Ectodermal cell (in vitro differentiated cells): ENCODE data around the gene CABLES1.
"Not testable (repeated sequence)": the region's sequence is repeated elsewhere in the genome, so short reads cannot be mapped to it uniquely, and the experiment has no call there.

ENCODE experiments used
- H3K27ac ChIP-seq: 2 replicates; pipeline ENCODE4 v1.7.0; 2013; ENCODE audit warnings: mild to moderate bottlenecking, low read depth, low read length; ENCODE audit not compliant: insufficient read depth, poor library complexity, severe bottlenecking
- H3K27me3 ChIP-seq: 2 replicates; pipeline ENCODE4 v1.7.0; 2013; ENCODE audit warnings: mild to moderate bottlenecking, low read length; ENCODE audit not compliant: insufficient read depth, control insufficient read depth, poor library complexity, severe bottlenecking
- H3K36me3 ChIP-seq: one replicate; pipeline ENCODE4 v1.7.0; 2013; ENCODE audit warnings: low read length; ENCODE audit not compliant: control insufficient read depth, insufficient read depth
- H3K4me1 ChIP-seq: one replicate; pipeline ENCODE4 v1.7.0; 2013; ENCODE audit warnings: low read length; ENCODE audit not compliant: control insufficient read depth, insufficient read depth
- H3K4me3 ChIP-seq: 2 replicates; pipeline ENCODE4 v1.7.0; 2013; ENCODE audit warnings: low read depth, low read length, control low read depth; ENCODE audit not compliant: insufficient read depth
- H3K9me3 ChIP-seq: 2 replicates; pipeline ENCODE4 v1.7.0; 2013; ENCODE audit warnings: mild to moderate bottlenecking, low read length, moderate library complexity; ENCODE audit not compliant: control insufficient read depth
- WGBS, 2 experiments: methylation state at CpG; one replicate each; pipeline ENCODE4 v1.1.7; 2013; ENCODE audit warnings: missing lambda C conversion rate in 2 of 2; 5-methylcytosine and 5-hydroxymethylcytosine counted together

Gene CABLES1

DNA sequence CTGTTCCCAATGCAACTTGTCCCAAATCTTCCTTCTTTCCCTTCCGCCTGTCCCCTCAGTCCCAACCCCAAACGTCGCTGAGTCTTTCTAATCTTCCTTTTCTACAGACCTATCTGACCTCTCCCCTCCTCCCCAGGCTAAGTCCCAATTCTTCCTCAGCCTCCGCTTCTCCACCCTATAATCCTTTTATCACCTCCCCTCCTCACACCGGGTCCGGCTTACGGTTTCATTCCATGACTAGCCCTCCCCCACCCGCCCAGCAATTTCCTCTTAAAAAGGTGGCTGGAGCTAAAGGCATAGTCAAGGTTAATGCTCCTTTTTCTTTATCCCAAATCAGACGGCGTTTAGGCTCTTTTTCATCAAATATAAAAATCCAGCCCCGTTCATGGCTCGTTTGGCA lies 150.3 kb downstream of the CABLES1 start:
- not testable (repeated sequence) for H3K9me3 ChIP-seq, H3K4me3 ChIP-seq, H3K27ac ChIP-seq, H3K27me3 ChIP-seq, H3K36me3 ChIP-seq
- peaks cover 13% of the 10 kb centered on the region for H3K4me1 ChIP-seq
- WGBS, 2 experiments: 51 to 57% methylated on average over 12 of the region's 12 CpGs

DNA sequence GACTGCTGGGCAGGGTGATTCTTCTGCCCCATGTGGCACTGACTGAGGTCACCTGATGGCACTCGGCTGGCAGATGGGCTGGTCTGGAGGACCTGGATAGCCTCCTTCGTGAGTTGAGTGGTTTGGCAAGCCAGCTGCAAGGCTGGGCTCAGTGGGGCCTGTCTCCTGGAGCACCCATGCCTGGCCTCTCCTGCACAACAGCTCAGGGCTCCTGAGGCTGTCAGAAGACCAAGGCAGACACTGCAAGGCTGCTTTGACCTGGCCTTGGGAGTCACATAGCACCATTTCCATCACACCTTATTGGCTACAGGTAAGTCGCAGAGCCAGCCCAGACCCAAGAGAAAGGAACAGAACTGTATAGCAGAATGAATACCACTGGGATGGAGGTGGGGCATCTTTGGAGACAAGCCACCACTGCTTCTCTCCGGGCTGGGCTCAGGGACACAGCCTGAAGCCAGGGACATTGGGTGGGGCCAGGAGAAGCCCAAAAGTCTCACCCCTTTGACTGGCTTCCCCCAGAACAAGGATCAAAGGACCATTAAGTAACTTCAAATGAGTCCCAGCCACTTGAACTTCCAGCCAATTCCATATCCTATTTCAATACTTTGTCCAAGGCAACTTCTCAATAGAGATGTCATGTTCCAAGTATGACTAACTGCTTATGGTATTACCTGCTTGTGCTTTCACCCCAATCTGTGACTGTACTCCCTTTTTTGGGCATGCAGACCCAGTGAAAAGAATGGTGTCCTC lies 156.3 kb downstream of the CABLES1 start:
- H3K9me3 ChIP-seq: no peaks in the 10 kb centered on the region
- H3K4me3 ChIP-seq: no peak overlapping the region
- no peaks in the 10 kb centered on the region for H3K36me3 ChIP-seq
- 95 to 96% methylated on average over 4 of the region's 4 CpGs for WGBS, 2 experiments
- no peaks in the 10 kb centered on the region for H3K4me1 ChIP-seq
- no peak overlapping the region for H3K27ac ChIP-seq
- no peaks in the 10 kb centered on the region for H3K27me3 ChIP-seq

DNA sequence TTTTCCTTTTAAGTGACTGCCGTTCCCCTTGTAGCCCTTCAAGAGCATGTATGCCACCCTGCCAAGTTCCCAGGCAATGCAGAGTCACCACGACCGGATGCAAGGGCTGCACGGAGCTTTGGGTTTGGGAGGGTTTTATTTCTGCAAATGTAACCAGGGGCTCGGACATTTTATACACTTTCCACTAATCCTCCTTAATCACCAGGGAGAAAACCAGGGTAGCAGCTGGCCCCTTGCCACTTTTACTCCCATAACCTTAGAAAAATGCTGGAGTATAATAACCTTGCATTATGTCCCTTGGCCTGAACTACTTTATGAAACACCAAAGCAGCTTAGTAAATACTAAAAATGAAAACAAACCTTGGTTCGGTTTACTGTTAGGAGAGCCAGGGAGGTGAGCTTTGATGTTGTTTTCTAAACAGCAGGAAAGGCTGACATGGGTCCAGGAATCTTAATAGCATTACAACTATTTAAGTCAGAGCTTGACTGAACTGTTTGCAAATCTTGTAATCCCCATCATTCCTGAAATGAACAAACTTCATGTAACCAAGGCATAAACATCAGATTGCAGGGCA lies 165.0 kb downstream of the CABLES1 start:
- H3K4me3 ChIP-seq: no peak overlapping the region
- H3K9me3 ChIP-seq: no peaks in the 10 kb centered on the region
- no peaks in the 10 kb centered on the region for H3K36me3 ChIP-seq
- H3K27me3 ChIP-seq: no peaks in the 10 kb centered on the region
- H3K27ac ChIP-seq: no peak overlapping the region
- peaks cover 10% of the 10 kb centered on the region for H3K4me1 ChIP-seq
- WGBS, 2 experiments: 74 to 76% methylated on average over 6 of the region's 6 CpGs

DNA sequence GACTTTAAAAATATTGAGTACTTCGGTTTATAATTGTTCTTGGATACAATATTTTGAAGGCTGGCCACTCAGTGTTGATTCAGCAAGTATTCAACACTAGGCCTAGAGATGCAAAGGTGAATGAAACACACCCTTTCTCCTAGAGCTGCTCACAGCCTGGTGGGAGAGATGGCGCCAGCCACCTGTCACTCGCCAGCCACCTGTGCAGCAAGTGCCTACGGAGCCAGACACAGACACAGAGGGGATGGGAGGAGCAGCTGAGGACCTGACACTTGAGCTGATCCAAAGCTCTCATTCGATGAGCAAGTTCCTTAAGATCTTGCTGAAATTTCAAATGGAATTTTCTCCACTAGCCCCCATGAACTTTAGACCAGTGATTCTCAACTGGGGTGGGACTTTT lies 166.7 kb downstream of the CABLES1 start:
- H3K4me1 ChIP-seq: peaks cover 10% of the 10 kb centered on the region
- H3K9me3 ChIP-seq: no peaks in the 10 kb centered on the region
- no peaks in the 10 kb centered on the region for H3K27me3 ChIP-seq
- WGBS, 2 experiments: 91 to 93% methylated on average over 5 of the region's 5 CpGs
- no peaks in the 10 kb centered on the region for H3K36me3 ChIP-seq
- H3K27ac ChIP-seq: no peak overlapping the region
- H3K4me3 ChIP-seq: no peak overlapping the region

DNA sequence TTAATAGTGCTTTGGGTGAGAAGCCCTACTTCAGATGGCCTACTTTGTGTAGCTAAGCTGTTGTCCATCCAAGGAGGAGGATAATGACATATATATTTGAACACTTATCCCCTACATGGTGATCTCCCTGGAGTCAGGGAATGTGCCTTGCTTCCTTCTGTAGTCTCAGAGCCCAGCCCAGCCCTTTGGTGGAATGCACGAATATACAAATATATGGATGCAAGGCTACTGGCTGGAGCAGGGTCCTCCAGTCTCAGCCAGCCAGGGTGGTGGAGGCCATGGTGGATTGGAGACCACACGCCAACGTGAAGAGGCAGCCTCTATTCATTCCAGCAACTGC lies 167.2 kb downstream of the CABLES1 start:
- peaks cover 10% of the 10 kb centered on the region for H3K4me1 ChIP-seq
- H3K36me3 ChIP-seq: no peaks in the 10 kb centered on the region
- H3K27me3 ChIP-seq: no peaks in the 10 kb centered on the region
- H3K27ac ChIP-seq: no peak overlapping the region
- no peaks in the 10 kb centered on the region for H3K9me3 ChIP-seq
- WGBS, 2 experiments: 90% methylated on average over 3 of the region's 3 CpGs
- H3K4me3 ChIP-seq: no peak overlapping the region

DNA sequence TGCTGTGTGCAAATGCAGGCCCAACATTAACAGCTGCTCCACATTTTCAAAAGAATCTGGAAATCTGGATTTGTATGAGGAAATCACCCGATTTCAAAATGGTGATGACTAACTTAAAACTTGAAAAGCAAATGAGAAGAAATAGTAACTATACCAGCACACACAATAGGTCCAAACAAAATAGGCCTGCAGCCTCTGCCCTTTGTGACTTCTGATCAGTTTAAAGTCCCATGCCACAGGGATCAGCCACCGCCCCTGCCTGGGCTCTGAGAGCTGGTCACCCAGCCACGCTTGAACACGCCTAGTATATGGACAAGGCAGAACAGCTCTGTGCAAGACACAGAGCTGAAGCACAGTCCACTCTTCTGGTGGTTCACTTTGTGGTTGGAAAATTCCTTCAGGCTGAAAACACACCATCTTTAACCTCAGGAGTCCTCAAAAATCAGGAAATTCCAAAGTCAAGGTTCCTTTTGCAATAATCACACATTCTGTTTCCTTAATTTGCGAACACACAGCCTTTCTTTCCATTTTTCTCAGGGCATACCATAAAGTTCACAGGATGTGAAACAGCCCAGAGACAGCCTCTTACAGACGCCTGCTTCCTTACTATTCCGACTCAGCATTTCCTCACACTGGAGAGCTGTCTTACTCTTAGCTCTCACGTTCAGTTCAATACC lies 167.7 kb downstream of the CABLES1 start:
- 96% methylated on average over 7 to 8 of the region's 8 CpGs for WGBS, 2 experiments
- Histone ChIP-seq H3K27me3 (no peaks in the 10 kb centered on the region), H3K36me3 (no peaks in the 10 kb centered on the region), H3K4me1 (peaks cover 10% of the 10 kb centered on the region), H3K27ac (no peak overlapping the region), H3K9me3 (no peaks in the 10 kb centered on the region), H3K4me3 (no peak overlapping the region)

DNA sequence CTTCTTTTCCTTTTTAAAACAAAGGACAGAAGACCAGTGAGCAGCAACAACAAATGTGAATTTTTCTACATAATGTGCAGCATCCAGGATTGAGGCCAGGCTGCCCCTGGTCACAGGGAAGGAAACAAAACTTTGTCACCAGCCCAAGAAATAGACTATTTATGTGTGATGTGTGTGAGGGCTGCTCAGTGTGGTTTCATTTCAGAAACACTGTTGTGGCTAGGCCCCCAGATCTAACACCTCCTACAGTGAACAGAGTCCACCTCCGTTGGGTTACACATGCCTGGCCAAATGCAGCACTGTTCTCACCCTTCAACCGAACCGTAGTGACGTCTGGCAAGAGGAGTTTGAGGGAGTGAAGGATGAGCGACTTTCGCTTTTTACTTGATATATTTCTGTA lies 171.5 kb downstream of the CABLES1 start:
- WGBS, 2 experiments: 87 to 91% methylated on average over 4 to 6 of the region's 6 CpGs
- H3K4me3 ChIP-seq: no peak overlapping the region
- H3K36me3 ChIP-seq: no peaks in the 10 kb centered on the region
- H3K27ac ChIP-seq: no peak overlapping the region
- H3K27me3 ChIP-seq: no peaks in the 10 kb centered on the region
- H3K9me3 ChIP-seq: no peaks in the 10 kb centered on the region
- no peaks in the 10 kb centered on the region for H3K4me1 ChIP-seq

DNA sequence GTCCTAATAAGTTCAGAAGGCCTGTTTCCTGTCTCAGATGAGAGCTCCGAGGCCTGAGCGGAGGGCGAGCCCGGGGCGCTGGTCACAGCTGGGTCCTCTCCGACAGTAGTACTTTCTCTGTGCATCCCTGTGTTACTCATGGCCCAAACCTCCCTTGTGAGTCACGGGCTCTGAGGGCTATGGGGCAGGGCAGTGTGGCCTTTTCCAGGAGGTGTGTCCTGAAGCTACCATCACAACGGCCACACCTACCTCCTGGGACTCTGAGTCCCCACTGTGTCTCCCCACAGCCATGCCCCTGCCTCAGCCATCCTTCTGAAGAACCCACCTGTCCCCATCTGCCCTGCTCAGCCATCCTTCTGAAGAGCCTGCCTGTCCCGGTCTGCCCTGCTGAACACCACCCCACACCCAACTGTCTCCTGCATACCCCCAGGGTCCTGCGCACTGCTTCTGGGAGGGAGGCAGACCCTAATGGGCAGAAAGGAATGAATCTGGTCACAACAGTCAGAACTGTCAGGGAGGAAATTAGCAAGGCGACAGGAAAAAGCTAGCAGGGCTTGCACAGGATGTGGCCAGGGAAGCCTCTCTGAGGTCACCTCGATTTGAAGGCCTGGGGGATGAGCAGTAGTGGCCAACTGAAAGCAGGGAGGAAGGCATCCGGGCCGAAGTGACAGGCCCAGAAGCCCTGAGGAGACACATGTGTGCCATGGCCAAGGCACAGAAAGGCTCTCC lies 172.4 kb downstream of the CABLES1 start:
- no peaks in the 10 kb centered on the region for H3K9me3 ChIP-seq
- no peak overlapping the region for H3K27ac ChIP-seq
- H3K4me3 ChIP-seq: no peak overlapping the region
- no peaks in the 10 kb centered on the region for H3K27me3 ChIP-seq
- H3K36me3 ChIP-seq: no peaks in the 10 kb centered on the region
- 93 to 94% methylated on average over 14 of the region's 14 CpGs for WGBS, 2 experiments
- no peaks in the 10 kb centered on the region for H3K4me1 ChIP-seq
